ENCODE data around the gene GSTCD.
"Not testable (repeated sequence)": the region's sequence is repeated elsewhere in the genome, so short reads cannot be mapped to it uniquely, and the experiment has no call there.

The GSTCD gene

DNA sequence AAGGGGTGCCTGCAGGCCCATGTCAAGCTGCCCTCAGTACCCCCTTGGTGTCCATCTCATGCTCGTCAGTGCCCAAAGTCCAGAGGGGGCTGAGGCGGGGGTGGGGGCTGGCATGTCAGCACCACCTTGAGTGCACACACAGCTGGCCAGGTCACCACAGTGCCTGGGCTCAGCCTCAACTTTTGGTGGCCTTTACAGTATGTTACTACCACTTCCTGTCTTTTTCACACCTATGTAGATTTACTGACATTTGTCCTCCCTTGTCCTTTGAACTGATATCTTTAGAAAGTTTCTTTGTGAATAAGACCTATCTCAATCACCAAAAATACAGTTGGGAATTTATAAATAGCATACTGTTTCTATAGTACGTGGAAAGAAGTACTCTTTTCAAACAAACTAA, 128.0 kb downstream of the GSTCD start:
- TF ChIP-seq, protein P1, sequence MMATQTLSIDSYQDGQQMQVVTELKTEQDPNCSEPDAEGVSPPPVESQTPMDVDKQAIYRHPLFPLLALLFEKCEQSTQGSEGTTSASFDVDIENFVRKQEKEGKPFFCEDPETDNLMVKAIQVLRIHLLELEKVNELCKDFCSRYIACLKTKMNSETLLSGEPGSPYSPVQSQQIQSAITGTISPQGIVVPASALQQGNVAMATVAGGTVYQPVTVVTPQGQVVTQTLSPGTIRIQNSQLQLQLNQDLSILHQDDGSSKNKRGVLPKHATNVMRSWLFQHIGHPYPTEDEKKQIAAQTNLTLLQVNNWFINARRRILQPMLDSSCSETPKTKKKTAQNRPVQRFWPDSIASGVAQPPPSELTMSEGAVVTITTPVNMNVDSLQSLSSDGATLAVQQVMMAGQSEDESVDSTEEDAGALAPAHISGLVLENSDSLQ (IDR thresholded peaks at IDR 0.05): no peak
- TF ChIP-seq FOXM1 (IDR thresholded peaks at IDR 0.05; ENCODE audit: borderline replicate concordance) (no peak), LEF1 (IDR thresholded peaks at IDR 0.05; ENCODE audit: borderline replicate concordance) (no peak)
- no peak for DNase-seq (ENCODE audit: extremely low spot score)
- ChIA-PET CTCF (no interaction called here), POLR2A (no interaction called here)

DNA sequence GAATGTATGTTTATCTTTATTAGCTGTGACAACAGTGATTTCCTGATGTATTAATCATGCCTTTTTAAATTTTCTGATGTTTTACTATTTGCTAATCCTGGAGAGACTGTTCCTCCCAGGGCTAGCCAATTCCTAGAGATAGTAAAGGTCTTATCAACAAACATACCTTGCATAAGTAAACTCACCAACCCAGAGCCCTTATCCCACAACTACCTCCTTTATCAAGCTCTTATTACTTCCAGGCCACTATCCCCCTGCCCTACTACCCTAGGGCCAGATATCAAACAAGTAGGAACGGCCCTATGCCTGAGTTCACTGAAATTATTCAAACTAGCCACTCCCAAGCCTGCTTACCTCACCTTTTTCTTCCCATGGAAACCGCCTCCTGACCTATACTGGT, 128.5 kb downstream of the GSTCD start:
- ChIA-PET POLR2A (no interaction called here), CTCF (no interaction called here)
- TF ChIP-seq SP1 (IDR thresholded peaks at IDR 0.05) (no peak), TARDBP (IDR thresholded peaks at IDR 0.05) (no peak), ZNF384 (IDR thresholded peaks at IDR 0.05) (no peak), ELF4 (IDR thresholded peaks at IDR 0.05) (no peak), FOXK2 (IDR thresholded peaks at IDR 0.05) (no peak), FOXM1 (IDR thresholded peaks at IDR 0.05; ENCODE audit: borderline replicate concordance) (no peak), ARNT (IDR thresholded peaks at IDR 0.05) (no peak)
- TF ChIP-seq, protein P1 (IDR thresholded peaks at IDR 0.05): no peak
- DNase-seq (ENCODE audit: extremely low spot score): no peak

DNA sequence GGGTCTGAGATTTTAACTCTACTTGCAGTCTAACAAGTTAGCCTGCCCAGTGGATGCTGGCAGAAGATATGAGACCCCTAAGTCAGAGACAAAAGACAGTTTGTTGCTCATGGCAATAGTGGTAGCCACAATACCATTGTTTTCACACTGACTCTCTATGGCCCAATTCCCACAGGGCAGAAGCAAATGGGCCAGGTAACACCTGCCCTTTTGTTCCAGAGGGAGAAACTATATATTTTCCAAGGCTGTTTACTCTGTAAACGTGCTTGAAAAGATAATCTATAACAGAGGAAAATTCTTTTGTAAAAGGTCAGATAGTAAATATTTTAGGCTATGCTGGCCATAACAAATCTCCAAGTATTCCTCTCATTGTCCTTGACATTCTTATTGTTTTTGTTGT, 129.5 kb downstream of the GSTCD start:
- no peak for DNase-seq (ENCODE audit: extremely low spot score)
- ChIA-PET CTCF (no interaction called here), POLR2A (no interaction called here)
- TF ChIP-seq ZNF384 (IDR thresholded peaks at IDR 0.05): no peak
- no peak for TF ChIP-seq SUZ12 (IDR thresholded peaks at IDR 0.05)
- no peak for TF ChIP-seq BHLHE40 (IDR thresholded peaks at IDR 0.05; ENCODE audit: borderline replicate concordance)
- TF ChIP-seq FOXM1 (IDR thresholded peaks at IDR 0.05; ENCODE audit: borderline replicate concordance): no peak
- TF ChIP-seq, protein P1 (IDR thresholded peaks at IDR 0.05): no peak
- TF ChIP-seq FOXK2 (IDR thresholded peaks at IDR 0.05): no peak
- TF ChIP-seq L3MBTL2 (conservative IDR thresholded peaks at IDR 0.05): no peak
- no peak for TF ChIP-seq CTBP1 (IDR thresholded peaks at IDR 0.05; ENCODE audit: borderline replicate concordance)
- TF ChIP-seq FOXA1 (IDR thresholded peaks at IDR 0.05): no peak
- no peak for TF ChIP-seq HDGF (IDR thresholded peaks at IDR 0.05; ENCODE audit: borderline replicate concordance)
- no peak for TF ChIP-seq TARDBP (IDR thresholded peaks at IDR 0.05)
- no peak for TF ChIP-seq NFRKB (IDR thresholded peaks at IDR 0.05)
- TF ChIP-seq ARNT (IDR thresholded peaks at IDR 0.05): no peak
- no peak for TF ChIP-seq LEF1 (IDR thresholded peaks at IDR 0.05; ENCODE audit: borderline replicate concordance)
- no peak for TF ChIP-seq SP1 (IDR thresholded peaks at IDR 0.05)
- TF ChIP-seq ELF4 (IDR thresholded peaks at IDR 0.05): no peak

DNA sequence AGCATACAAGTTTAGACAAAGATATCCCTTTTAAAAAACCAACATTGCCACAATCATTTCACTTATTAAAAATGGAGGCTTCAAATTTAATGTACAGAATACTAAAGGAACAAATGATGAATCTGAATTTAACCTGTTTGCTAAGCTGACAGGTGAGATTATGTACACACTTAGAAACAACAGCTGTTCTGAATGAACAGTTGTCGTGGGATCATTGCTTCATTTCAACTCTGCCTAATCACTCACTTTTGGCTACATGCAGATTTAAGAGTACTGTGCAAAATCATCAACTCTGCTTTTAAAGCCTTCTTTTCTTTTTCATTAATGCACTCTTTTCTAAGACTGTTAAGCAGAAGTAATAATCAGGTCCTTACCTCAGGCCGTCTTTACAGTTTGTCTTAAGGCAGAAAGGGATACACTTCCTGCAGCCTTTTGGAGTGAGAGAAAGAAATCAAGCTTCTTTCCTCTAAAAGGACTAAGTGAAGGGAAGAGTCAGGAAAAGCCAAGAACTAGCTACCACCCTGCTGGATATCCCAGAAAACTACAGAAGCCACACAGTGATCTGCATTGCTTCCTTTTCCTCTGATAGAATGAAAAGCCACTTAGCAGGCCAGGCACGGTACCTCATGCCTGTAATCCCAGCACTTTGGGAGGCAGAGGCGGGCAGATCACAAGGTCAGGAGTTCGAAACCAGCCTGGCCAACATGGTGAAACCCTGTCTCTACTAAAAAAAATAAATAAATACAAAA, 132.0 kb downstream of the GSTCD start:
- ChIA-PET POLR2A (no interaction called here), CTCF (no interaction called here)
- no peak for DNase-seq (ENCODE audit: extremely low spot score)

DNA sequence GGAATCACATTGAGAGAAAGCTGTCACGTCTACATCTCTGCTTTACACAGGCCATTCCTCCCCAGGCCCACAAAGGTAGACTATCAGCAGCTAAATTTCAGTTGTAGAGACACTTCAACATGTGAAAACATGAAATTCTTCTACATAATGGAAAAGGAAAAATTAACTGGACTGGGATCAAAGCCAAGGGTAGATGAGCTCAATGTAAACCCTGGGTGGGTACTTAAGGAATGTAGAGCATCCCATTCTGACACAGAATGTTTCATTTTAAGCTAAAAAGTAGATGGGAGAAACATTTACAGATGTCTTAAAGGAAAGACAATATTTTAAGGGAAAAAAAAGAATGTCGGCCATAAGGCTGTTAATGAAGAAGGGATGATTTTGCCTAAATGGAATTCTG, 135.4 kb downstream of the GSTCD start:
- DNase-seq (ENCODE audit: extremely low spot score): no peak
- TF ChIP-seq L3MBTL2 (conservative IDR thresholded peaks at IDR 0.05): no peak
- no peak for TF ChIP-seq FOXM1 (IDR thresholded peaks at IDR 0.05; ENCODE audit: borderline replicate concordance)
- no peak for TF ChIP-seq ELF4 (IDR thresholded peaks at IDR 0.05)
- CTCF ChIA-PET: interaction anchor here (0.6 kb wide), 1 partner anchor 243 kb away, joined by 3 read pairs; no protein-coding TSS in a partner anchor
- POLR2A ChIA-PET: no interaction called here

More for the DNA sequence above, 132.0 kb downstream of the GSTCD start:
- TF ChIP-seq FOXM1 (IDR thresholded peaks at IDR 0.05; ENCODE audit: borderline replicate concordance): no peak
- TF ChIP-seq ZNF384 (IDR thresholded peaks at IDR 0.05): no peak
- no peak for TF ChIP-seq TARDBP (IDR thresholded peaks at IDR 0.05)
- TF ChIP-seq NFRKB (IDR thresholded peaks at IDR 0.05): no peak

DNA sequence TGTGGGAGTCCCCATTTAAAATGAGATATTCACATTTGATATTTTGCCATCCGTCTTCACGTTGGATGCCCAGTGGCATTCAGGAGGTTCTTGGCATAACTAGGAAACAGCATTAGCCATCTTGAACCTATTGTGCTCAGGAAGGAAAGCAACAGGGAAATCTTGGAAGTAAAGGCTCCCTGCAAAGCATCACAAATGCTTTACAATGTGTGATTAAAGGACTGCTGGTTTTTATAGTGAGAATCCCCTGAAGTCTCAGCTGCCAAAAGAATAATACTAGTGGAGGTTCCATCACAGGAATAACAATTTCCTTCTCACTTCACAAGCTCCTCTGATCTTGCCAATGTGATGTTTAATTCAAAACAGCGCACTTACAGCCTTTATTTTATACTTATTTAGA, 137.0 kb downstream of the GSTCD start:
- CTCF ChIA-PET: no interaction called here

DNA sequence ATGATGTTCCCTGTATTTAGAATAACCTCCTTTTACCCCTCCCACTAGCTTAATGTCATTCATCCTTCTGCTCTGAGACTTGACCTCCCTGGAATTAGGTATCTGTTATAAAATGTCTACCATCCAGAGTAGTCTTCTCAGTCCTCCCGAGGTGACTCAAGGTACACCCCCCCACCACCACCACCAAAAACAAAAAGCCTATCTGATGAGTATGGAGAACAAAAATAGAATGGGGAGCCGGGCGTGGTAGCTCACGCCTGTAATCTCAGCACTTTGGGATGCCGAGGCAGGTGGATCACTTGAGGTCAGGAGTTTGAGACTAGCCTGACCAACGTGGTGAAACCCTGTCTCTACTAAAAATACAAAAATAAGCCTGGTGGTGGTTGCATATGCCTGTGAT, 139.8 kb downstream of the GSTCD start:
- DNase-seq (ENCODE audit: extremely low spot score); CTCF ChIA-PET; POLR2A ChIA-PET: not testable (repeated sequence)

More for the DNA sequence above, 137.0 kb downstream of the GSTCD start:
- DNase-seq (ENCODE audit: extremely low spot score): no peak
- POLR2A ChIA-PET: no interaction called here
- TF ChIP-seq ELF4 (IDR thresholded peaks at IDR 0.05): no peak
- TF ChIP-seq SUZ12 (IDR thresholded peaks at IDR 0.05): no peak
- no peak for TF ChIP-seq NFRKB (IDR thresholded peaks at IDR 0.05)
- no peak for TF ChIP-seq ARNT (IDR thresholded peaks at IDR 0.05)
- no peak for TF ChIP-seq ZNF384 (IDR thresholded peaks at IDR 0.05)
- no peak for TF ChIP-seq FOXK2 (IDR thresholded peaks at IDR 0.05)
- TF ChIP-seq CTBP1 (IDR thresholded peaks at IDR 0.05; ENCODE audit: borderline replicate concordance): no peak
- no peak for TF ChIP-seq BHLHE40 (IDR thresholded peaks at IDR 0.05; ENCODE audit: borderline replicate concordance)
- TF ChIP-seq HDGF (IDR thresholded peaks at IDR 0.05; ENCODE audit: borderline replicate concordance): no peak
- TF ChIP-seq L3MBTL2 (conservative IDR thresholded peaks at IDR 0.05): no peak
- TF ChIP-seq, protein P1 (IDR thresholded peaks at IDR 0.05): no peak
- no peak for TF ChIP-seq LEF1 (IDR thresholded peaks at IDR 0.05; ENCODE audit: borderline replicate concordance)
- TF ChIP-seq FOXA1 (IDR thresholded peaks at IDR 0.05): no peak
- no peak for TF ChIP-seq TARDBP (IDR thresholded peaks at IDR 0.05)
- no peak for TF ChIP-seq FOXM1 (IDR thresholded peaks at IDR 0.05; ENCODE audit: borderline replicate concordance)
